HepG2 (cell line): Measurements from ENCODE around the gene FUT3. TPM values are rescaled to one million over a fixed set of nuclear protein-coding genes. Genes with fewer than 3 reads are reported as not detected.

Experiments used
- FOXP1 ChIP-seq, 2 experiments: fragments of 450-650 bp in 1 of 2; IDR thresholded peaks; 2 replicates each; pipeline ENCODE4 v1.6.1; 2017 to 2018; ENCODE audit warnings: antibody characterized with exemption in 1 of 2
- HMG20A ChIP-seq: IDR thresholded peaks from 2 replicates; pipeline ENCODE4 v1.6.1; 2016; ENCODE audit warnings: borderline replicate concordance
- MAFG ChIP-seq: sonication (generic); formaldehyde crosslinking; IDR thresholded peaks from 2 replicates; pipeline ENCODE4 v1.5.1; 2020; ENCODE audit warnings: mild to moderate bottlenecking, missing genetic modification reagents
- NFE2L1 ChIP-seq: sonication (generic); formaldehyde crosslinking; IDR thresholded peaks from 2 replicates; pipeline ENCODE4 v1.4.0; 2020; ENCODE audit warnings: missing genetic modification reagents, mild to moderate bottlenecking, borderline replicate concordance
- NFYB ChIP-seq: sonication (generic); formaldehyde crosslinking; IDR thresholded peaks from 2 replicates; pipeline ENCODE4 v1.4.0; 2020; ENCODE audit warnings: missing genetic modification reagents
- TFAP4 ChIP-seq: sonication (generic); IDR thresholded peaks from 2 replicates; pipeline ENCODE4 v1.6.1; 2016; ENCODE audit warnings: low read depth, borderline replicate concordance
- THAP8 ChIP-seq: sonication (generic); formaldehyde crosslinking; IDR thresholded peaks from 2 replicates; pipeline ENCODE4 v1.5.1; 2020; ENCODE audit warnings: missing genetic modification reagents, mild to moderate bottlenecking, borderline replicate concordance
- THAP9 ChIP-seq: sonication (generic); formaldehyde crosslinking; IDR thresholded peaks from 2 replicates; pipeline ENCODE4; 2020; ENCODE audit warnings: missing genetic modification reagents, mild to moderate bottlenecking, borderline replicate concordance
- XBP1 ChIP-seq: sonication (generic); formaldehyde crosslinking; IDR thresholded peaks from 2 replicates; pipeline ENCODE4 v1.5.0; 2020; ENCODE audit warnings: missing genetic modification reagents
- ZNF224 ChIP-seq: sonication (generic); formaldehyde crosslinking; IDR thresholded peaks from 2 replicates; pipeline ENCODE4 v1.5.0; 2020; ENCODE audit warnings: mild to moderate bottlenecking, missing genetic modification reagents
- ZNF30 ChIP-seq: sonication (generic); formaldehyde crosslinking; IDR thresholded peaks from 2 replicates; pipeline ENCODE4 v1.5.0; 2020; ENCODE audit warnings: mild to moderate bottlenecking, missing genetic modification reagents
- ZNF737 ChIP-seq: sonication (generic); formaldehyde crosslinking; IDR thresholded peaks from 2 replicates; pipeline ENCODE4 v1.5.0; 2020; ENCODE audit warnings: missing genetic modification reagents, mild to moderate bottlenecking, borderline replicate concordance
- polyA plus RNA-seq, 8 experiments: library from polyadenylated mRNA; depleted of rRNA in 3 of 8; stranded (reverse) in 7 of 8; unstranded in 1 of 8; fragments of >200 nt; fragmentation: Illumina TruSeq in 4 of 8; extraction: Trizol in 4 of 8; gene quantifications; 2 replicates each; pipeline versions ENCODE4 v1.2.1 to v1.2.3, GENCODE V29; 2011 to 2016; ENCODE audit warnings: low read depth in 4 of 8, missing spikeins in 1 of 8, mixed read lengths in 1 of 8; ENCODE audit not compliant: insufficient read depth in 1 of 8
- total RNA-seq, 5 experiments: library from RNA; depleted of rRNA; stranded (reverse); fragments of >200 nt; fragmentation: Illumina TruSeq; extraction: Trizol; gene quantifications; 2 replicates each; pipeline ENCODE4 v1.2.3, GENCODE V29; 2016; ENCODE audit warnings: low read depth in 1 of 5
- TF ChIP-seq, protein P1 (sequence below): sonication (generic); formaldehyde crosslinking; IDR thresholded peaks from 2 replicates; pipeline ENCODE4 v1.8.0; 2023; ENCODE audit warnings: mild to moderate bottlenecking, missing genetic modification reagents
- TF ChIP-seq, protein P2 (sequence below): sonication (generic); formaldehyde crosslinking; IDR thresholded peaks from 2 replicates; pipeline ENCODE4 v1.5.0; 2020; ENCODE audit warnings: missing genetic modification reagents
- TF ChIP-seq, protein P3 (sequence below): fragments of 450-650 bp; IDR thresholded peaks from 2 replicates; pipeline ENCODE4 v1.6.1; 2017
- TF ChIP-seq, protein P4 (sequence below): IDR thresholded peaks from 2 replicates; pipeline ENCODE4 v1.6.1; 2016; ENCODE audit warnings: missing biosample characterization, missing genetic modification reagents, low read depth

The FUT3 gene
- total and polyA plus RNA-seq, 2 of the 13 experiments (the other 11 are each of a cell fraction or from before 2014, with no cell fraction given), result 0.53 to 1.1 TPM

- no peak for TF ChIP-seq NFE2L1 (CRISPR knock-in tag)
- TF ChIP-seq ZNF30 (CRISPR knock-in tag), result no peak
- TF ChIP-seq, protein P1, sequence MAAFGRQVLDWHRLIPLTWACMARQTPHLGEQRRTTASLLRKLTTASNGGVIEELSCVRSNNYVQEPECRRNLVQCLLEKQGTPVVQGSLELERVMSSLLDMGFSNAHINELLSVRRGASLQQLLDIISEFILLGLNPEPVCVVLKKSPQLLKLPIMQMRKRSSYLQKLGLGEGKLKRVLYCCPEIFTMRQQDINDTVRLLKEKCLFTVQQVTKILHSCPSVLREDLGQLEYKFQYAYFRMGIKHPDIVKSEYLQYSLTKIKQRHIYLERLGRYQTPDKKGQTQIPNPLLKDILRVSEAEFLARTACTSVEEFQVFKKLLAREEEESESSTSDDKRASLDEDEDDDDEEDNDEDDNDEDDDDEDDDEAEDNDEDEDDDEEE (CRISPR knock-in tag), result no peak
- no peak for TF ChIP-seq MAFG (CRISPR knock-in tag)
- TF ChIP-seq, protein P2, sequence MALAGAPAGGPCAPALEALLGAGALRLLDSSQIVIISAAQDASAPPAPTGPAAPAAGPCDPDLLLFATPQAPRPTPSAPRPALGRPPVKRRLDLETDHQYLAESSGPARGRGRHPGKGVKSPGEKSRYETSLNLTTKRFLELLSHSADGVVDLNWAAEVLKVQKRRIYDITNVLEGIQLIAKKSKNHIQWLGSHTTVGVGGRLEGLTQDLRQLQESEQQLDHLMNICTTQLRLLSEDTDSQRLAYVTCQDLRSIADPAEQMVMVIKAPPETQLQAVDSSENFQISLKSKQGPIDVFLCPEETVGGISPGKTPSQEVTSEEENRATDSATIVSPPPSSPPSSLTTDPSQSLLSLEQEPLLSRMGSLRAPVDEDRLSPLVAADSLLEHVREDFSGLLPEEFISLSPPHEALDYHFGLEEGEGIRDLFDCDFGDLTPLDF (CRISPR knock-in tag), result no peak
- TF ChIP-seq ZNF224 (CRISPR knock-in tag), result no peak
- TF ChIP-seq TFAP4, result peak; percentile 67; the same call in 1 of the 2 replicates
- TF ChIP-seq XBP1 (CRISPR knock-in tag), result no peak
- 0 out of 2 replicates have a peak, but pooled peaks have one; percentile 19 for TF ChIP-seq NFYB
- TF ChIP-seq, protein P3, sequence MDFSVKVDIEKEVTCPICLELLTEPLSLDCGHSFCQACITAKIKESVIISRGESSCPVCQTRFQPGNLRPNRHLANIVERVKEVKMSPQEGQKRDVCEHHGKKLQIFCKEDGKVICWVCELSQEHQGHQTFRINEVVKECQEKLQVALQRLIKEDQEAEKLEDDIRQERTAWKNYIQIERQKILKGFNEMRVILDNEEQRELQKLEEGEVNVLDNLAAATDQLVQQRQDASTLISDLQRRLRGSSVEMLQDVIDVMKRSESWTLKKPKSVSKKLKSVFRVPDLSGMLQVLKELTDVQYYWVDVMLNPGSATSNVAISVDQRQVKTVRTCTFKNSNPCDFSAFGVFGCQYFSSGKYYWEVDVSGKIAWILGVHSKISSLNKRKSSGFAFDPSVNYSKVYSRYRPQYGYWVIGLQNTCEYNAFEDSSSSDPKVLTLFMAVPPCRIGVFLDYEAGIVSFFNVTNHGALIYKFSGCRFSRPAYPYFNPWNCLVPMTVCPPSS, result no peak
- TF ChIP-seq HMG20A, result peak; percentile 90
- TF ChIP-seq ZNF737 (CRISPR knock-in tag), result no peak
- no peak for TF ChIP-seq THAP8 (CRISPR knock-in tag)
- TF ChIP-seq FOXP1 (IDR thresholded peaks at IDR 0.05), result peak; percentile 56; the same call in 1 of the 2 replicates
- peak; percentile 90 for TF ChIP-seq FOXP1 (CRISPR knock-in tag; IDR thresholded peaks at IDR 0.05)
- 0 out of 2 replicates have a peak, but pooled peaks have one; percentile 14 for TF ChIP-seq THAP9
- TF ChIP-seq, protein P4, sequence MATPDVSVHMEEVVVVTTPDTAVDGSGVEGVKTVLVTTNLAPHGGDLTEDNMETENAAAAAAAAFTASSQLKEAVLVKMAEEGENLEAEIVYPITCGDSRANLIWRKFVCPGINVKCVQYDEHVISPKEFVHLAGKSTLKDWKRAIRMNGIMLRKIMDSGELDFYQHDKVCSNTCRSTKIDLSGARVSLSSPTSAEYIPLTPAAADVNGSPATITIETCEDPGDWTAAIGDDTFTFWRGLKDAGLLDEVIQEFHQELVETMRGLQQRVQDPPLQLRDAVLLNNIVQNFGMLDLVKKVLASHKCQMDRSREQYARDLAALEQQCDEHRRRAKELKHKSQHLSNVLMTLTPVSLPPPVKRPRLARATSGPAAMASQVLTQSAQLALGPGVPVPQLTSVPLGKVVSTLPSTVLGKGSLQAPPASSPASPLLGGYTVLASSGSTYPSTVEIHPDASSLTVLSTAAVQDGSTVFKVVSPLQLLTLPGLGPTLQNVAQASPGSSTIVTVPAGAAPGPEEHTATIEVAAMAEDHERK (CRISPR knock-in tag), result 0 out of 2 replicates have a peak, but pooled peaks have one; percentile 12
Measured at GRCh38 chr19:5870986-5871394, 19.7 kb upstream of the FUT3 start (continued).
